PFSK-1 (cell line): ENCODE results near the gene TARDBP.

Experiments used
- FOXP2 ChIP-seq: optimal IDR thresholded peaks from 2 replicates; pipeline ENCODE3; 2011; ENCODE audit warnings: borderline replicate concordance, control low read depth, inconsistent platforms; ENCODE audit not compliant: insufficient read depth; ENCODE audit errors: extremely low read length, extremely low read depth
- POLR2AphosphoS5 ChIP-seq: IDR thresholded peaks from 2 replicates; pipeline ENCODE4 v1.6.1; 2012; ENCODE audit warnings: low read depth, mild to moderate bottlenecking, control low read depth, low read length, moderate library complexity
- SIN3A ChIP-seq: IDR thresholded peaks from 2 replicates; pipeline ENCODE4 v1.6.1; 2012; ENCODE audit warnings: mild to moderate bottlenecking, low read length, moderate library complexity, borderline replicate concordance; ENCODE audit not compliant: insufficient read depth
- TAF1 ChIP-seq: IDR thresholded peaks from 2 replicates; pipeline ENCODE4 v1.6.1; 2012; ENCODE audit warnings: low read length, control low read depth, borderline replicate concordance; ENCODE audit not compliant: insufficient read depth
- TF ChIP-seq, protein P1 (sequence below), 2 experiments: IDR thresholded peaks; 2 replicates each; pipeline versions ENCODE4 v1.6.1 to v1.8.0; 2011 to 2012; ENCODE audit warnings: low read depth in 2 of 2, low read length in 2 of 2, control low read depth in 1 of 2, inconsistent platforms in 1 of 2, mild to moderate bottlenecking in 1 of 2, moderate library complexity in 1 of 2; ENCODE audit not compliant: insufficient read depth in 1 of 2

The TARDBP gene

GRCh38 chr1:10996100-10996499 lies 16.4 kb upstream of the TARDBP start:
- TF ChIP-seq TAF1 = no peak
- TF ChIP-seq FOXP2 = no peak
- TF ChIP-seq, protein P1, sequence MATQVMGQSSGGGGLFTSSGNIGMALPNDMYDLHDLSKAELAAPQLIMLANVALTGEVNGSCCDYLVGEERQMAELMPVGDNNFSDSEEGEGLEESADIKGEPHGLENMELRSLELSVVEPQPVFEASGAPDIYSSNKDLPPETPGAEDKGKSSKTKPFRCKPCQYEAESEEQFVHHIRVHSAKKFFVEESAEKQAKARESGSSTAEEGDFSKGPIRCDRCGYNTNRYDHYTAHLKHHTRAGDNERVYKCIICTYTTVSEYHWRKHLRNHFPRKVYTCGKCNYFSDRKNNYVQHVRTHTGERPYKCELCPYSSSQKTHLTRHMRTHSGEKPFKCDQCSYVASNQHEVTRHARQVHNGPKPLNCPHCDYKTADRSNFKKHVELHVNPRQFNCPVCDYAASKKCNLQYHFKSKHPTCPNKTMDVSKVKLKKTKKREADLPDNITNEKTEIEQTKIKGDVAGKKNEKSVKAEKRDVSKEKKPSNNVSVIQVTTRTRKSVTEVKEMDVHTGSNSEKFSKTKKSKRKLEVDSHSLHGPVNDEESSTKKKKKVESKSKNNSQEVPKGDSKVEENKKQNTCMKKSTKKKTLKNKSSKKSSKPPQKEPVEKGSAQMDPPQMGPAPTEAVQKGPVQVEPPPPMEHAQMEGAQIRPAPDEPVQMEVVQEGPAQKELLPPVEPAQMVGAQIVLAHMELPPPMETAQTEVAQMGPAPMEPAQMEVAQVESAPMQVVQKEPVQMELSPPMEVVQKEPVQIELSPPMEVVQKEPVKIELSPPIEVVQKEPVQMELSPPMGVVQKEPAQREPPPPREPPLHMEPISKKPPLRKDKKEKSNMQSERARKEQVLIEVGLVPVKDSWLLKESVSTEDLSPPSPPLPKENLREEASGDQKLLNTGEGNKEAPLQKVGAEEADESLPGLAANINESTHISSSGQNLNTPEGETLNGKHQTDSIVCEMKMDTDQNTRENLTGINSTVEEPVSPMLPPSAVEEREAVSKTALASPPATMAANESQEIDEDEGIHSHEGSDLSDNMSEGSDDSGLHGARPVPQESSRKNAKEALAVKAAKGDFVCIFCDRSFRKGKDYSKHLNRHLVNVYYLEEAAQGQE (IDR thresholded peaks at IDR 0.05; ENCODE audit: insufficient read depth in 1 of 2, low read depth in 2 of 2, low read length in 2 of 2) = no peak
- TF ChIP-seq SIN3A = no peak
- no peak for TF ChIP-seq POLR2AphosphoS5

DNA sequence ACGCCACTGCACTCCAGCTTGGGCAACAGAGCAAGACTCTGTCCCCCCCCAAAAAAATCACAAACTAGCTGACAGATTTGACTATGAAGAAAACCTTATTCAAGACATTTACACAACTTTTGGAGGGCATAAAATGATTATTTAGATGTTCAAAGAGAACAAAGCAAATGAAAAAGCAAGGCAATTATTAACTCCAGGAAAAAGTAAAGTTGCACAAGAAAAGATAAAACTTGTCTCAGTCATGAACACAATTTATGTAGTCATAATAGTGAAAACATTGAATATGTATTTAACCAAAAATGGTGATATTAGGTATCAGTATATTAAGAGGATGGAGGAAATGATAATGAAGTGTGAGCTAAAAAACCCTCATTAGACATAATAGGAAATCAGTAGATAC lies 11.9 kb upstream of the TARDBP start:
- TF ChIP-seq SIN3A (no peak), TAF1 (no peak), POLR2AphosphoS5 (no peak), FOXP2 (no peak)
- TF ChIP-seq, protein P1 (IDR thresholded peaks at IDR 0.05; ENCODE audit: insufficient read depth in 1 of 2, low read depth in 2 of 2, low read length in 2 of 2) = no peak

DNA sequence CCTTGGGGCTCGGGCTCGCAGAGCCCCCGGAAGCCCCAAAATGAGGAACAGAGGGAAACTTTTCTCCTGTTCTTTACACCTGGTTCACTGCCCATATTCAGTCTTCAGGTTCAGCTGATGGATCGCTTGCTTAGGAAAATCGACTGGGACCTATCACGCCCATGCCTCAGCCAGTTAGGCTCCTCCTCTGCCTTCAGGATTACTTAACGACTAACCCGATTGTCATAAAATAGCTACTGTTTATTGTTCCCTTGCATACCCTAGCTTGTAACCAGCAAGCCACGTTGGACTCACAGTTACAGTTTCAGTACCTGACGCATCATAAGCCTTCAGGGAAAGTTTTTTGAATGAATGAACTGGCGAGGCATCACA lies 692 bp downstream of the TARDBP start:
- TF ChIP-seq FOXP2 (no peak), POLR2AphosphoS5 (no peak), TAF1 (no peak), SIN3A (no peak)
- TF ChIP-seq, protein P1 (IDR thresholded peaks at IDR 0.05; ENCODE audit: insufficient read depth in 1 of 2, low read depth in 2 of 2, low read length in 2 of 2) = no peak

GRCh38 chr1:11019971-11020370 lies 7.5 kb downstream of the TARDBP start:
- TF ChIP-seq POLR2AphosphoS5 (no peak), TAF1 (no peak), FOXP2 (no peak)
- TF ChIP-seq, protein P1 (IDR thresholded peaks at IDR 0.05; ENCODE audit: insufficient read depth in 1 of 2, low read depth in 2 of 2, low read length in 2 of 2) = no peak

- TF ChIP-seq FOXP2 (no peak), SIN3A (no peak), POLR2AphosphoS5 (no peak), TAF1 (no peak)
- TF ChIP-seq, protein P1 (IDR thresholded peaks at IDR 0.05; ENCODE audit: insufficient read depth in 1 of 2, low read depth in 2 of 2, low read length in 2 of 2) = no peak
These were observed 10.7 kb downstream of the TARDBP start for GRCh38 chr1:11023201-11023600.
